Measurements from ENCODE around the gene TSSK6. TPM values are rescaled to one million over a fixed set of nuclear protein-coding genes. Genes with fewer than 3 reads are reported as not detected.

TSSK6 gene
- total and polyA plus RNA-seq, 2 experiments from 2014 or later, result 0.87 to 1.3 TPM

DNA sequence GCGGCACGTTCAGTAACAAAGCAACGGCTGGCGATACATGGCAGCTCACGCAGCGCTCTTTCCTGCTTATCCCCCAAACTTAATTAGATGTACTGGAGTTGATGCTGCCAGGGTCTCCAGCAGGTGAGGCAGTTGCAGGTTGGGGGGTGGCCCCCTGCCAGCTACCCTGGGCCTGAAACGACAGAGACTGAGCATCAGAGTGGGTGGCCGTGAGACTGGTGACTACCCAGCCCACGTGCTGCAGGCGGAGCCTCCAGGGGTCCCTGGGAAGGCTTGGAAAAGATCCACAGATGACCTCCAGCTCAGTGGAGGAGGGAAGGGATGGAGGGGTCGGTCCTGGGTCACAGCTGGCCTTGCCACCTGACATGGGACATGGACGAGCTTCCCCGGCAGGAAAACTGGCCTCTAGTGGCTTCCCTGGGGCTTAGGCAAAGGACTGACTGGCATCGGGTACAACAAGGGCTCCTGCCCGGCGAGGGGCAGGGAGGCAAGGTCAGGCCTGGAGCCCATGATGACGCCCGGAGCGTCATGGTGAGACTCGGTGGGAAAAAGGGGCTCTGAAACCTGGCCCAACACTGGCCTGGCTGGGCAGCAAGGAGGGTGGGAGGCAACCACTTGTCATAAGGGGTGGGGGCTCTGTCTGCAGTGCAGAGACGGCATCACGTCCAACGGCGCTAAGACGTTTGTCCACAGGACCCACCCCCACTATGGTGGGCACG lies 46.8 kb upstream of the TSSK6 start:
- TF ChIP-seq, protein P1, sequence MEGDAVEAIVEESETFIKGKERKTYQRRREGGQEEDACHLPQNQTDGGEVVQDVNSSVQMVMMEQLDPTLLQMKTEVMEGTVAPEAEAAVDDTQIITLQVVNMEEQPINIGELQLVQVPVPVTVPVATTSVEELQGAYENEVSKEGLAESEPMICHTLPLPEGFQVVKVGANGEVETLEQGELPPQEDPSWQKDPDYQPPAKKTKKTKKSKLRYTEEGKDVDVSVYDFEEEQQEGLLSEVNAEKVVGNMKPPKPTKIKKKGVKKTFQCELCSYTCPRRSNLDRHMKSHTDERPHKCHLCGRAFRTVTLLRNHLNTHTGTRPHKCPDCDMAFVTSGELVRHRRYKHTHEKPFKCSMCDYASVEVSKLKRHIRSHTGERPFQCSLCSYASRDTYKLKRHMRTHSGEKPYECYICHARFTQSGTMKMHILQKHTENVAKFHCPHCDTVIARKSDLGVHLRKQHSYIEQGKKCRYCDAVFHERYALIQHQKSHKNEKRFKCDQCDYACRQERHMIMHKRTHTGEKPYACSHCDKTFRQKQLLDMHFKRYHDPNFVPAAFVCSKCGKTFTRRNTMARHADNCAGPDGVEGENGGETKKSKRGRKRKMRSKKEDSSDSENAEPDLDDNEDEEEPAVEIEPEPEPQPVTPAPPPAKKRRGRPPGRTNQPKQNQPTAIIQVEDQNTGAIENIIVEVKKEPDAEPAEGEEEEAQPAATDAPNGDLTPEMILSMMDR (IDR thresholded peaks at IDR 0.05; ENCODE audit: poor library complexity), result no peak
- TF ChIP-seq EZH2phosphoT487 (IDR thresholded peaks at IDR 0.05; ENCODE audit: low read depth, severe bottlenecking, unreplicated experiment) (no peak), EZH2 (IDR thresholded peaks at IDR 0.05; ENCODE audit: borderline replicate concordance) (no peak)
- Histone ChIP-seq H3K4me3 (no peak overlapping the region), H3K9me2 (replicated peaks; ENCODE audit: insufficient read depth) (no peaks in the 10 kb centered on the region), H3K79me2 (no peaks in the 10 kb centered on the region), H3K4me2 (no peak overlapping the region), H3K27ac (no peak overlapping the region), H2AFZ (no peak overlapping the region), H3K9me3 (ENCODE audit: low read depth) (no peaks in the 10 kb centered on the region), H3K27me3 (no peaks in the 10 kb centered on the region), H4K20me1 (ENCODE audit: insufficient read depth, poor library complexity, severe bottlenecking) (no peaks in the 10 kb centered on the region), H3K36me3 (replicated peaks; ENCODE audit: insufficient read depth, low read depth) (no peaks in the 10 kb centered on the region), H3K4me1 (ENCODE audit: insufficient read depth) (no peaks in the 10 kb centered on the region)
- 91% methylated on average over 26 of the region's 26 CpGs for WGBS (ENCODE audit: low lambda C conversion rate, missing lambda C conversion rate)
- DNase-seq (ENCODE audit: low spot score), result no peak

DNA sequence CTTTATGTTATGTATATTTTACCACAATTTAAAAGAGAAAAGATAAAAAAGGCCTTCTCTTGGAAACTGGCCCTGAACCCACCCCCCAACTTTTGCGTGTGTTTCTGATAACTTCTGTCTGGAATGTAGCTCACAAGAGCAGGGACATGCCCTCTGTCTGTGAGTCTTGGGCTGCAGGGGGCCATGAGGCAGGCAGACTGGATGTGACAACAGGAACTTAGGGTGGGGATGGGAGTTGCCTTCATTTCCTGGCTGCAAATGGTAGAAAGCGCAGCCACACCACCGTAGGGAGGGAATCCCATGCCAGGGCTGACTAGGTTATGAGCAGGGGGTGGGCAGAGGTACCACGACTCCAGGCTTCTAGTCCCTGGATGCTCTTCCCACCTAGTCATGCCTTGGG lies 44.6 kb upstream of the TSSK6 start:
- Histone ChIP-seq H3K4me3 (no peak overlapping the region), H3K27ac (no peak overlapping the region), H3K4me1 (ENCODE audit: insufficient read depth) (no peaks in the 10 kb centered on the region), H4K20me1 (ENCODE audit: insufficient read depth, poor library complexity, severe bottlenecking) (no peaks in the 10 kb centered on the region), H3K27me3 (no peaks in the 10 kb centered on the region), H2AFZ (no peak overlapping the region), H3K79me2 (no peaks in the 10 kb centered on the region), H3K9me2 (replicated peaks; ENCODE audit: insufficient read depth) (no peaks in the 10 kb centered on the region), H3K4me2 (no peak overlapping the region), H3K36me3 (replicated peaks; ENCODE audit: insufficient read depth, low read depth) (no peaks in the 10 kb centered on the region), H3K9me3 (ENCODE audit: low read depth) (no peaks in the 10 kb centered on the region)
- no peak for TF ChIP-seq EZH2phosphoT487 (IDR thresholded peaks at IDR 0.05; ENCODE audit: low read depth, severe bottlenecking, unreplicated experiment)
- TF ChIP-seq, protein P1 (IDR thresholded peaks at IDR 0.05; ENCODE audit: poor library complexity), result no peak
- no peak for TF ChIP-seq EZH2 (IDR thresholded peaks at IDR 0.05; ENCODE audit: borderline replicate concordance)
- DNase-seq (ENCODE audit: low spot score), result no peak
- WGBS (ENCODE audit: low lambda C conversion rate, missing lambda C conversion rate), result 73% methylated on average over 4 of the region's 4 CpGs

GRCh38 chr19:19558636-19559035 lies 43.3 kb upstream of the TSSK6 start:
- Histone ChIP-seq H3K4me2 (no peak overlapping the region), H3K4me1 (ENCODE audit: insufficient read depth) (no peaks in the 10 kb centered on the region), H3K79me2 (no peaks in the 10 kb centered on the region), H4K20me1 (ENCODE audit: insufficient read depth, poor library complexity, severe bottlenecking) (no peaks in the 10 kb centered on the region), H2AFZ (no peak overlapping the region), H3K36me3 (replicated peaks; ENCODE audit: insufficient read depth, low read depth) (no peaks in the 10 kb centered on the region), H3K9me3 (ENCODE audit: low read depth) (no peaks in the 10 kb centered on the region), H3K9me2 (replicated peaks; ENCODE audit: insufficient read depth) (no peaks in the 10 kb centered on the region), H3K27me3 (no peaks in the 10 kb centered on the region), H3K4me3 (no peak overlapping the region), H3K27ac (no peak overlapping the region)
- WGBS (ENCODE audit: low lambda C conversion rate, missing lambda C conversion rate), result 94% methylated on average over 16 of the region's 16 CpGs
- no peak for DNase-seq (ENCODE audit: low spot score)
- TF ChIP-seq EZH2 (IDR thresholded peaks at IDR 0.05; ENCODE audit: borderline replicate concordance), result no peak
- TF ChIP-seq EZH2phosphoT487 (IDR thresholded peaks at IDR 0.05; ENCODE audit: low read depth, severe bottlenecking, unreplicated experiment), result no peak
- TF ChIP-seq, protein P1 (IDR thresholded peaks at IDR 0.05; ENCODE audit: poor library complexity), result no peak

All from hepatocyte (in vitro differentiated cells).